Measurements from ENCODE around the gene FABP6. TPM values are rescaled to one million over a fixed set of nuclear protein-coding genes. Genes with fewer than 3 reads are reported as not detected.
"Not testable (repeated sequence)": the region's sequence is repeated elsewhere in the genome, so short reads cannot be mapped to it uniquely, and the experiment has no call there.

FABP6 gene
- total RNA-seq, 1 experiment from 2014 or later: 5.2 TPM

DNA sequence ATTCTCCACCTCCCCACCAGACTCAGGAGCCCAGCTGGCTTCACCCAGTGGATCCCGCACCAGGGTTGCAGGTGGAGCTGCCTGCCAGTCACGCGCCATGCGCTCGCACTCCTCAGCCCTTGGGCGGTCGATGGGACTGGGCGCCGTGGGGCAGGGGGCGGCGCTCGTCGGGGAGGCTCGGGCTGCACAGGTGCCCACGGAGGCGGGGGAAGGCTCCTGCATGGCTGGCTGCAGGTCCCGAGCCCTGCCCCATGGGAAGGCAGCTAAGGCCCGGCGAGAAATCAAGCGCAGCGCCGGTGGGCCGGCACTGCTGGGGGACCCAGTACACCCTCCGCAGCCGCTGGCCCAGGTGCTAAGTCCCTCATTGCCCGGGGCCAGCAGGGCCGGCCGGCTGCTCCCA is 35.5 kb upstream of the FABP6 start:
- H2BK15ac ChIP-seq (ENCODE audit: low read depth, low read length); H4K5ac ChIP-seq (ENCODE audit: insufficient read length, low read depth, low read length); H3K4me2 ChIP-seq (ENCODE audit: insufficient read depth, insufficient read length, low read length); H3K4me3 Mint-ChIP-seq; H3K27ac Mint-ChIP-seq; H3K79me2 ChIP-seq (ENCODE audit: insufficient read depth, low read length); H2AFZ ChIP-seq (ENCODE audit: low read length); H3K27ac ChIP-seq (ENCODE audit: insufficient read length, low read depth, low read length); H3K56ac ChIP-seq (ENCODE audit: insufficient read length, low read depth, low read length); H3K14ac ChIP-seq (ENCODE audit: insufficient read depth, low read length); H3K27me3 ChIP-seq (ENCODE audit: insufficient read depth, low read length); H2AK5ac ChIP-seq (ENCODE audit: insufficient read length, low read length); H3K23me2 ChIP-seq (ENCODE audit: insufficient read length, low read depth, low read length, poor library complexity, severe bottlenecking); H2BK5ac ChIP-seq (ENCODE audit: insufficient read length, low read length); H4K91ac ChIP-seq (ENCODE audit: insufficient read length, low read depth, low read length); H3K36me3 Mint-ChIP-seq (ENCODE audit: insufficient read depth in 1 of 3, low read depth in 3 of 3); H3K79me1 ChIP-seq (ENCODE audit: insufficient read depth, low read depth, low read length, poor library complexity, severe bottlenecking); H3T11ph ChIP-seq (ENCODE audit: low read length); H2BK12ac ChIP-seq (ENCODE audit: insufficient read length, low read depth, low read length); H3K9ac ChIP-seq (ENCODE audit: extremely low read depth, insufficient read length, low read length); H4K8ac ChIP-seq (replicated peaks; ENCODE audit: insufficient read length, low read depth, low read length); H3K18ac ChIP-seq (ENCODE audit: insufficient read length, low read depth, low read length); H2BK20ac ChIP-seq (ENCODE audit: low read depth, low read length, poor library complexity, severe bottlenecking); H4K20me1 ChIP-seq (ENCODE audit: control insufficient read depth, insufficient read depth, insufficient read length); H2BK120ac ChIP-seq (ENCODE audit: low read depth, low read length, poor library complexity, severe bottlenecking); H3K9me3 ChIP-seq (ENCODE audit: control insufficient read depth, low read depth, low read length); H3K23ac ChIP-seq (ENCODE audit: insufficient read length, low read depth, low read length); H3K27me3 Mint-ChIP-seq (ENCODE audit: low read depth); H3K4ac ChIP-seq (ENCODE audit: low read depth, low read length); H3K4me1 ChIP-seq (ENCODE audit: insufficient read depth, low read length): not testable (repeated sequence)
- no CpG with 5 or more reads among the region's 28 CpGs for WGBS (ENCODE audit: extremely low coverage, insufficient read length, low lambda C conversion rate)
- peaks cover 23% of the 10 kb centered on the region in 2 experiments for H3K4me1 Mint-ChIP-seq
- peak; percentile 31 for DNase-seq
- peaks cover 0 to 11% of the 10 kb centered on the region in 2 experiments; a peak in 3 of 5 replicates for H3K9me3 Mint-ChIP-seq

Data from H9 (cell line).